ENCODE data around the gene UNC5C.

DNA sequence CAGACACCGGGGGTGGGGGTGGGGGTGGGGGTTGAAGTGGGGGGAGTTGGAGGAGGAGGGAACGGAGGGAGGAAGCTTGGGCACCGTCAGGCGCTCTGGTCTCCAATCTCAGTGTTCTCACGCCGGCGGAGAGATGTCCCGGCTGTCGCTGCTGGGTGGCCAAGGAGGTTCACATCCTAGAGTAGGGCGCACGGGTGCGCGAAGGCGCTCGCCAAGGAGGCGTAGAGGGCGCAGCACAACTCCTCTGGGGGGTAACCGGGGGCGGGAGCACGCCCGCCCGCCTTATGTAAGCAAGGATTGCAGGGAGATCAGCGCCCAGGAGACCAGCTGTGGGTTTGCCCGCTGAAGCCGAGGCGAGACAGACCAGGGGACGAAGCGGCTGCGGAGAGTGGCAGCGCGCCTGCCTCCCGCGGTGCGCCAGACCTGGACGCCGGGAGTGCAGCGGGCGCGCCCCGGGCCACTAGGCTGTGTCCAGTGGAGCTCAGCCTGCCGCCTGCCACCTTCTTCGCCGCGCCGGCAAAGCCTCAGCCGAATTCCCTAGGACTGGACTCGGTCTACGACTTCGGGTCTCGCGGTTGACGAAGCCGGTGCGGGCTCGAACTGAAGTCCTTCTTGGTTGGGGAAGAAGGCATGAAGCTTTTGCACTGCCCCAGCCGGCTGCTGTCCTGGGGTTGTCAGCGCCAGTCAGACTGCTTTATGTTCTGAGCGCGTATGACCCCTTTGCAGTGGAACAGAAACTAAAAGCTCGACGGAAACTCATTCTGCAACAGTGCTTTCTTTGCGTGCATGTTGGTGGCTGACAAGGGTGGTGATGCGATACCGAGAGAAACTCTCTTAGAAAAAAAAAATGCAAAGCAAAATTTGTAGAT lies 707 bp upstream of the UNC5C start:
- TF ChIP-seq, protein P1, sequence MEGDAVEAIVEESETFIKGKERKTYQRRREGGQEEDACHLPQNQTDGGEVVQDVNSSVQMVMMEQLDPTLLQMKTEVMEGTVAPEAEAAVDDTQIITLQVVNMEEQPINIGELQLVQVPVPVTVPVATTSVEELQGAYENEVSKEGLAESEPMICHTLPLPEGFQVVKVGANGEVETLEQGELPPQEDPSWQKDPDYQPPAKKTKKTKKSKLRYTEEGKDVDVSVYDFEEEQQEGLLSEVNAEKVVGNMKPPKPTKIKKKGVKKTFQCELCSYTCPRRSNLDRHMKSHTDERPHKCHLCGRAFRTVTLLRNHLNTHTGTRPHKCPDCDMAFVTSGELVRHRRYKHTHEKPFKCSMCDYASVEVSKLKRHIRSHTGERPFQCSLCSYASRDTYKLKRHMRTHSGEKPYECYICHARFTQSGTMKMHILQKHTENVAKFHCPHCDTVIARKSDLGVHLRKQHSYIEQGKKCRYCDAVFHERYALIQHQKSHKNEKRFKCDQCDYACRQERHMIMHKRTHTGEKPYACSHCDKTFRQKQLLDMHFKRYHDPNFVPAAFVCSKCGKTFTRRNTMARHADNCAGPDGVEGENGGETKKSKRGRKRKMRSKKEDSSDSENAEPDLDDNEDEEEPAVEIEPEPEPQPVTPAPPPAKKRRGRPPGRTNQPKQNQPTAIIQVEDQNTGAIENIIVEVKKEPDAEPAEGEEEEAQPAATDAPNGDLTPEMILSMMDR (IDR thresholded peaks at IDR 0.05): no peak
- no peak for TF ChIP-seq POLR2AphosphoS5 (IDR thresholded peaks at IDR 0.05)
- TF ChIP-seq POLR2A (IDR thresholded peaks at IDR 0.05): no peak

All from breast epithelium (tissue), 3 donors.